Measurements from ENCODE around the gene RHBDD1. TPM values are rescaled to one million over a fixed set of nuclear protein-coding genes. Genes with fewer than 3 reads are reported as not detected.

The RHBDD1 gene
- total and polyA plus RNA-seq, 2 experiments from 2014 or later: 20.1 to 20.9 TPM

DNA sequence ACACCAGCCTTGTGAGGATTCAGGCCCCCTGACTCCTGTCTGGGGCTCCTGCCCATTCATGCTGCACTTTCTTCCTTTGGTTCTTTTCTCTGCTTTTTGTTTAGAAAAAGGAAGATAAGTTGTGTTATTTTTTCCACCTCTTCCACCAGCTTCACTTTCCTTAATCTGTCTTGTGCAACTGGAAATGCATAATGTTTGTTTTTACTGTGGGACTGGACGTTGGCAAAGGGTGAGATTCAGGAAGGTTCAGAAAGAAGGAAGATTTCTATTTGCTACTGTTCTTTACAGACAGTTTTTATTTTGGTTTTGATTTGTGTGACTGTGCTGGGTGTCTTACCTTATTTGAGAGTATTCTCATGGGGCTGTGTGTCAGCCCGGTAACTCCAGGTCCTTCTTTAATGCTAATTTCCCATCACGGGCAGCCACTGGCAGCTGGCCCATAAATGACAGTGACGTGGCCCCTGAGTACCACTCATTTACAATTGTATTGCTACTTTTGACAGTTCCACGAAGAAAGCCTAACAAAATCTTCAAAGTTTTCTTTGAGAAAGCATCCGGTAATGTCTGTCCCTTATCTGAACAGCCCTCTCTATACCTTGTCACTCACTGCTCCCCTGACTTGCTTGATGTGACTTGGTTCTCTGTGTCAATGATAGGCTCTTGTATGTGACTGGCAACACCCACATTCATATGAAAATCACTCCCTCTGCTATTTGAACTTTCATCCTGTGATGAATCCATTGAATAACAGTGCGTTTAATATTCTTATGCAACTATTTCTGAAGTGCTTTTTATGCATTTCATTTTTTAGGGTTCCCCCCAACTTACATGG is 32.7 kb downstream of the RHBDD1 start:
- no peaks in the 10 kb centered on the region for H3K36me3 ChIP-seq (replicated peaks; ENCODE audit: insufficient read depth, low read depth)
- no peaks in the 10 kb centered on the region for H3K9me2 ChIP-seq (replicated peaks; ENCODE audit: insufficient read depth)
- no peaks in the 10 kb centered on the region for H3K4me1 ChIP-seq (ENCODE audit: insufficient read depth)
- TF ChIP-seq EZH2 (IDR thresholded peaks at IDR 0.05; ENCODE audit: borderline replicate concordance) (no peak), EZH2phosphoT487 (IDR thresholded peaks at IDR 0.05; ENCODE audit: low read depth, severe bottlenecking, unreplicated experiment) (no peak)
- TF ChIP-seq, protein P1, sequence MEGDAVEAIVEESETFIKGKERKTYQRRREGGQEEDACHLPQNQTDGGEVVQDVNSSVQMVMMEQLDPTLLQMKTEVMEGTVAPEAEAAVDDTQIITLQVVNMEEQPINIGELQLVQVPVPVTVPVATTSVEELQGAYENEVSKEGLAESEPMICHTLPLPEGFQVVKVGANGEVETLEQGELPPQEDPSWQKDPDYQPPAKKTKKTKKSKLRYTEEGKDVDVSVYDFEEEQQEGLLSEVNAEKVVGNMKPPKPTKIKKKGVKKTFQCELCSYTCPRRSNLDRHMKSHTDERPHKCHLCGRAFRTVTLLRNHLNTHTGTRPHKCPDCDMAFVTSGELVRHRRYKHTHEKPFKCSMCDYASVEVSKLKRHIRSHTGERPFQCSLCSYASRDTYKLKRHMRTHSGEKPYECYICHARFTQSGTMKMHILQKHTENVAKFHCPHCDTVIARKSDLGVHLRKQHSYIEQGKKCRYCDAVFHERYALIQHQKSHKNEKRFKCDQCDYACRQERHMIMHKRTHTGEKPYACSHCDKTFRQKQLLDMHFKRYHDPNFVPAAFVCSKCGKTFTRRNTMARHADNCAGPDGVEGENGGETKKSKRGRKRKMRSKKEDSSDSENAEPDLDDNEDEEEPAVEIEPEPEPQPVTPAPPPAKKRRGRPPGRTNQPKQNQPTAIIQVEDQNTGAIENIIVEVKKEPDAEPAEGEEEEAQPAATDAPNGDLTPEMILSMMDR (IDR thresholded peaks at IDR 0.05; ENCODE audit: poor library complexity): no peak
- no peaks in the 10 kb centered on the region for H4K20me1 ChIP-seq (ENCODE audit: insufficient read depth, poor library complexity, severe bottlenecking)
- H3K79me2 ChIP-seq: no peaks in the 10 kb centered on the region
- H3K27ac ChIP-seq: no peak overlapping the region
- no peak overlapping the region for H2AFZ ChIP-seq
- H3K4me3 ChIP-seq: no peak overlapping the region
- no peaks in the 10 kb centered on the region for H3K27me3 ChIP-seq
- WGBS (ENCODE audit: low lambda C conversion rate, missing lambda C conversion rate): 74% methylated on average over 7 of the region's 7 CpGs
- no peaks in the 10 kb centered on the region for H3K9me3 ChIP-seq (ENCODE audit: low read depth)
- H3K4me2 ChIP-seq: no peak overlapping the region
- DNase-seq (ENCODE audit: low spot score): no peak

DNA sequence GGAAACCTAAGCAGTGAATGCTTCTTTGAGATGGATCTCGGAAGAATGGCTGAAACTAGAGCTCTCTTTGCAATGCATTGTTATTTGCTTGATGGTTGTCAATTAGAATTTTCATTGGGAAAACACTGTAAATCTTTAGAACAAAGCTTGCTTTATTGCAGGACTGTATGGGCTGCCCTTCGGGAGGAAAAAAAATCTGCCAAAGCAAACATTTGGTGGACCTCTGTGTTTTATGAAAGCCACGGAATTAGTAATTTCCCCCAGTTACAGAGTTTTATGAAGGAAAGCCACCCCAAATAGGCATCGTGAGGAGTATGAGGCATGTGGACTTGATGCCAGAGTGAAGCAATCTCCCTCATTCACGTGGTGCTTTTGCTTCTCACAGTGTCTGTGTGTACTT is 33.5 kb downstream of the RHBDD1 start:
- Histone ChIP-seq H3K27ac (no peak overlapping the region), H4K20me1 (ENCODE audit: insufficient read depth, poor library complexity, severe bottlenecking) (no peaks in the 10 kb centered on the region), H3K27me3 (no peaks in the 10 kb centered on the region), H3K4me1 (ENCODE audit: insufficient read depth) (no peaks in the 10 kb centered on the region), H3K4me2 (no peak overlapping the region), H3K79me2 (no peaks in the 10 kb centered on the region), H3K9me3 (ENCODE audit: low read depth) (no peaks in the 10 kb centered on the region), H2AFZ (no peak overlapping the region), H3K36me3 (replicated peaks; ENCODE audit: insufficient read depth, low read depth) (no peaks in the 10 kb centered on the region), H3K9me2 (replicated peaks; ENCODE audit: insufficient read depth) (no peaks in the 10 kb centered on the region), H3K4me3 (no peak overlapping the region)
- 59% methylated on average over 5 of the region's 5 CpGs for WGBS (ENCODE audit: low lambda C conversion rate, missing lambda C conversion rate)
- no peak for DNase-seq (ENCODE audit: low spot score)
- TF ChIP-seq, protein P1 (IDR thresholded peaks at IDR 0.05; ENCODE audit: poor library complexity): no peak

DNA sequence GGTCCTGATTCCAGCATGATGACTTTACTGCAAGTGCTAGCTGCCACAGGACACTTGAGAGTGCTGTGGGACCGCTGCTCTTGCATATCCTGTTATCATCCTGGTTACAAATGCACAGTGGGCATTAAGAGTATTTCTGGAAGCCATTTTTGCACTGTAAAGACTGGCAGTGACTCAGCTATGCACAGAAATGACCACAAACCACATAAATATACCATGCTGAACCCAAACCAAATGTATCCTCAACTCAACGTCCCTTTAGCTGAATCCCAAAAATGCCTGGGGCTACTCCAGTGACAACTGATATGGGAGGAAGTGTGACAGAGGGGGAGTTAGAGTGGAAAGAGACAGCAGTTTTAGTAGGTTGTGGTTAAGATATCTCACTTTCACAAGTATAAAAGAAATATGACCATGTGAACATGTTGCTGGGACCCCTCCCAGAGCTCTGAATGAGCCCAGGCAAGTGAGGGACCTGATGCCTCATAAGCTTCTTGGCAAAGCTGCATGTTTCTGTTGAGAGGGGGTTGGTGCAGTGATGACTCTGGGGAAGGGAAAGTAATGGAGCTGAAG is 37.3 kb downstream of the RHBDD1 start:
- Histone ChIP-seq H3K27me3 (no peaks in the 10 kb centered on the region), H4K20me1 (ENCODE audit: insufficient read depth, poor library complexity, severe bottlenecking) (no peaks in the 10 kb centered on the region), H3K36me3 (replicated peaks; ENCODE audit: insufficient read depth, low read depth) (no peaks in the 10 kb centered on the region), H3K27ac (no peak overlapping the region), H3K9me2 (replicated peaks; ENCODE audit: insufficient read depth) (no peaks in the 10 kb centered on the region), H3K4me1 (ENCODE audit: insufficient read depth) (no peaks in the 10 kb centered on the region), H3K79me2 (no peaks in the 10 kb centered on the region), H2AFZ (no peak overlapping the region), H3K4me3 (no peak overlapping the region), H3K9me3 (ENCODE audit: low read depth) (no peaks in the 10 kb centered on the region), H3K4me2 (no peak overlapping the region)
- WGBS (ENCODE audit: low lambda C conversion rate, missing lambda C conversion rate): 70% methylated on average over 2 of the region's 2 CpGs
- TF ChIP-seq EZH2 (IDR thresholded peaks at IDR 0.05; ENCODE audit: borderline replicate concordance) (no peak), EZH2phosphoT487 (IDR thresholded peaks at IDR 0.05; ENCODE audit: low read depth, severe bottlenecking, unreplicated experiment) (no peak)
- TF ChIP-seq, protein P1 (IDR thresholded peaks at IDR 0.05; ENCODE audit: poor library complexity): no peak
- no peak for DNase-seq (ENCODE audit: low spot score)

All from hepatocyte (in vitro differentiated cells).